Endothelial cell of umbilical vein (primary cell): Measurements from ENCODE around the gene STYX. TPM values are rescaled to one million over a fixed set of nuclear protein-coding genes. Genes with fewer than 3 reads are reported as not detected.

Source experiments
- BruUV-seq: library from RNA; stranded (reverse); fragments of 400-500 nt; replicated peaks from 2 replicates; lab custom pipeline; 2021; lab: Mats Ljungman, UMichigan
- CTCF ChIA-PET: fragments of 300-600, 350-600 bp; sonication (Branson Sonifier 250); formaldehyde crosslinking; loops from one replicate; lab custom pipeline; 2021; ENCODE audit warnings: antibody characterized with exemption, inconsistent platforms; lab: Charles Lee
- POLR2A ChIA-PET: fragments of 300-600, 350-600 bp; sonication (Branson Sonifier 250); formaldehyde crosslinking; loops from one replicate; lab custom pipeline; 2021; ENCODE audit warnings: antibody characterized with exemption, inconsistent platforms; lab: Charles Lee
- DNase-seq: peaks from one replicate; pipeline ENCODE4 v3.0.0-alpha.2; 2011; ENCODE audit warnings: low read depth, low spot score
- FAIRE-seq: peaks from 2 replicates; lab custom pipeline; 2011; peaks lifted over from hg19 to GRCh38; lab: Jason Lieb, UNC
- H2AFZ ChIP-seq: 2 replicates; pipeline ENCODE4 v1.6.0; 2012; ENCODE audit warnings: low read depth, low read length, control low read depth, inconsistent platforms
- H3K27ac ChIP-seq: 2 replicates; pipeline ENCODE4 v1.5.1; 2011; ENCODE audit warnings: low read depth, mild to moderate bottlenecking, control low read depth, low read length, moderate library complexity; ENCODE audit not compliant: insufficient read depth
- H3K27me3 ChIP-seq, 2 experiments: 2 replicates each; pipeline versions ENCODE4 v1.6.0 to v1.6.1; 2011; ENCODE audit warnings: low read length in 2 of 2, mixed read lengths in 1 of 2; ENCODE audit not compliant: control insufficient read depth in 2 of 2, insufficient read depth in 2 of 2
- H3K36me3 ChIP-seq, 2 experiments: 2 replicates in 1 of 2; 3 replicates in 1 of 2; pipeline ENCODE4 v1.5.1; 2011; ENCODE audit warnings: low read length in 2 of 2, mild to moderate bottlenecking in 1 of 2, moderate library complexity in 1 of 2; ENCODE audit not compliant: control insufficient read depth in 2 of 2, insufficient read depth in 2 of 2; ENCODE audit errors: extremely low read depth in 1 of 2
- H3K4me1 ChIP-seq: 3 replicates; pipeline ENCODE4 v1.5.1; 2011; ENCODE audit warnings: mild to moderate bottlenecking, low read length; ENCODE audit not compliant: control insufficient read depth, insufficient read depth; ENCODE audit errors: extremely low read depth
- H3K4me2 ChIP-seq: 2 replicates; pipeline ENCODE4 v1.6.1; 2011; ENCODE audit warnings: low read length, control low read depth, mixed read lengths; ENCODE audit not compliant: insufficient read depth
- H3K4me3 ChIP-seq, 3 experiments: fragments of 200-600 bp in 1 of 3; sonication (generic), shearing (Covaris generic) in 1 of 3; replicated peaks in 1 of 3; 2 replicates each; pipeline ENCODE4 v1.5.1; 2011 to 2016; ENCODE audit warnings: control low read depth in 3 of 3, low read length in 3 of 3, mild to moderate bottlenecking in 2 of 3, inconsistent platforms in 1 of 3, low read depth in 1 of 3, moderate library complexity in 1 of 3; ENCODE audit not compliant: insufficient read depth in 1 of 3
- H3K79me2 ChIP-seq: 2 replicates; pipeline ENCODE4 v1.6.0; 2012; ENCODE audit warnings: low read length, inconsistent platforms; ENCODE audit not compliant: control insufficient read depth, insufficient read depth
- H3K9ac ChIP-seq: replicated peaks from 2 replicates; pipeline ENCODE3; 2011; ENCODE audit warnings: low read length, control low read depth; ENCODE audit not compliant: insufficient read depth; ENCODE audit errors: extremely low read depth
- H3K9me1 ChIP-seq: replicated peaks from 3 replicates; pipeline ENCODE4 v1.6.0; 2011; ENCODE audit warnings: mild to moderate bottlenecking, low read length; ENCODE audit not compliant: control insufficient read depth, insufficient read depth; ENCODE audit errors: extremely low read depth
- H3K9me3 ChIP-seq: replicated peaks from 2 replicates; pipeline ENCODE4 v1.5.1; 2012; ENCODE audit warnings: low read length, inconsistent platforms; ENCODE audit not compliant: control insufficient read depth, insufficient read depth
- H4K20me1 ChIP-seq: replicated peaks from 2 replicates; pipeline ENCODE3; 2011; ENCODE audit warnings: mild to moderate bottlenecking, low read length; ENCODE audit not compliant: control insufficient read depth, insufficient read depth; ENCODE audit errors: extremely low read depth
- CTCF ChIP-seq, 2 donors: IDR thresholded peaks; 1 replicate in 1 of 2; 2 replicates in 1 of 2; pipeline ENCODE4 v1.5.1; 2011; ENCODE audit warnings: low read length in 2 of 2, mild to moderate bottlenecking in 2 of 2, moderate library complexity in 2 of 2, control low read depth in 1 of 2, inconsistent platforms in 1 of 2, low read depth in 1 of 2; ENCODE audit not compliant: insufficient read depth in 1 of 2; ENCODE audit errors: extremely low read depth in 1 of 2
- FOS ChIP-seq: IDR thresholded peaks from 2 replicates; pipeline ENCODE4 v1.6.1; 2011; ENCODE audit warnings: mild to moderate bottlenecking, low read length, moderate library complexity, borderline replicate concordance; ENCODE audit not compliant: insufficient read depth
- GATA2 ChIP-seq: IDR thresholded peaks from 2 replicates; pipeline ENCODE4 v1.7.0; 2011; ENCODE audit warnings: low read depth, mild to moderate bottlenecking, moderate library complexity, mixed read lengths, low read length; ENCODE audit not compliant: insufficient read length, insufficient read depth
- MAX ChIP-seq: IDR thresholded peaks from 2 replicates; pipeline ENCODE4 v1.6.1; 2011; ENCODE audit not compliant: insufficient read depth, insufficient read length
- MYC ChIP-seq: IDR thresholded peaks from one replicate; pipeline ENCODE4 v1.6.1; 2011; ENCODE audit warnings: mild to moderate bottlenecking, low read depth, low read length
- POLR2A ChIP-seq: IDR thresholded peaks from 2 replicates; pipeline ENCODE4 v1.6.1; 2012; ENCODE audit warnings: low read depth, mild to moderate bottlenecking, control low read depth, low read length
- POLR2AphosphoS5 ChIP-seq: IDR thresholded peaks from 2 replicates; pipeline ENCODE4 v1.6.1; 2012; ENCODE audit warnings: low read depth, mild to moderate bottlenecking, control low read depth, low read length, moderate library complexity; ENCODE audit not compliant: insufficient read depth
- dilution Hi-C: fragments of 300-500 bp; cut with MboI; formaldehyde crosslinking; loops from one replicate; pipeline ENCODE4 v1.15.0; 2019; ENCODE audit warnings: low sequenced_read_pairs; ENCODE audit not compliant: extremely low pct_ligation_motif_present
- intact Hi-C: fragments of 100-400 bp; cut with micrococcal nuclease; formaldehyde crosslinking; loops from one replicate; pipeline ENCODE4 v1.10.0; 2022
- polyA plus RNA-seq, 4 experiments: library from polyadenylated mRNA; depleted of rRNA in 3 of 4; stranded (reverse) in 3 of 4; unstranded in 1 of 4; fragments of >200 nt; gene quantifications; 2 replicates each; pipeline versions ENCODE4 v1.2.1 to v1.2.3, GENCODE V29; 2011 to 2012; ENCODE audit warnings: missing spikeins in 1 of 4
- total RNA-seq: library from RNA; stranded (reverse); gene quantifications from 2 replicates; pipeline ENCODE4 v1.2.3, GENCODE V29; 2021

Gene STYX
- total and polyA plus RNA-seq, 2 donors (not counting 3 experiments of a cell fraction or from before 2014, with no cell fraction given): 6.2 to 21.3 TPM

- dilution Hi-C loops: no loop called here
- Histone ChIP-seq H2AFZ (peak overlapping the region; percentile 58), H3K9me3 (no peaks in the 10 kb centered on the region), H4K20me1 (no peaks in the 10 kb centered on the region), H3K9ac (peak overlapping the region; percentile 96), H3K27me3 (no peaks in the 10 kb centered on the region), H3K4me2 (peak overlapping the region; percentile 79), H3K4me1 (peaks cover 21% of the 10 kb centered on the region), H3K27ac (peak overlapping the region; percentile 82), H3K79me2 (peaks cover 36% of the 10 kb centered on the region), H3K4me3 (peak overlapping the region in 1 of 3 experiments; percentile 96), H3K36me3 (peaks cover 0 to 12% of the 10 kb centered on the region in 2 experiments), H3K9me1 (no peaks in the 10 kb centered on the region)
- ChIA-PET CTCF (interaction anchor here (0.9 kb wide), 1 partner anchor 9 kb away, joined by 3 read pairs; no protein-coding TSS in a partner anchor), POLR2A (no interaction called here)
- TF ChIP-seq MAX (no peak), GATA2 (peak; percentile 66), FOS (peak; percentile 32)
- BruUV-seq: no TSS peak
- intact Hi-C loops: loop anchor here (2.0 to 10.0 kb wide), 4 partner anchors 25 to 394 kb away; partner anchors contain the start of genes FERMT2, GNPNAT1, PTGER2 and STYX
- FAIRE-seq (no peak), DNase-seq (peak; percentile 50)
Observed at GRCh38 chr14:52706286-52706685, 23.7 kb upstream of the STYX start.

GRCh38 chr14:52706724-52707706 lies 23.0 kb upstream of the STYX start, which contains the start of gene PSMC6:
Gene PSMC6, plus strand, starts transcription at chr14:52707200. Its CDS starts 20 bp downstream, at chr14:52707220.
- peaks cover 19% of the 10 kb centered on the region for H3K4me1 ChIP-seq
- H3K27ac ChIP-seq: peak within 1 kb of the TSS; percentile 82
- POLR2A ChIA-PET: interaction anchor here (0.9 to 1.6 kb wide), 2 partner anchors 84 to 156 kb away, joined by 3 to 5 read pairs; partner anchors contain the start of gene GNPNAT1
- no peak for TF ChIP-seq FOS
- TF ChIP-seq GATA2: no peak
- peak; percentile 81 for TF ChIP-seq POLR2A
- TF ChIP-seq MAX: peak; percentile 44
- peak; percentile 35 for TF ChIP-seq MYC
- peak; percentile 84 for TF ChIP-seq POLR2AphosphoS5
- no peak for TF ChIP-seq CTCF (IDR thresholded peaks at IDR 0.05; ENCODE audit: extremely low read depth in 1 of 2, insufficient read depth in 1 of 2, low read depth in 1 of 2, low read length in 2 of 2)
- CTCF ChIA-PET: interaction anchor here (0.7 to 0.9 kb wide), 3 partner anchors 9 to 26 kb away, joined by 3 read pairs; partner anchors contain the start of gene STYX
- H3K4me3 ChIP-seq: peak within 1 kb of the TSS; percentile 40 to 96 (median 47)
- H3K9me3 ChIP-seq: no peaks in the 10 kb centered on the region
- peak; percentile 89 for FAIRE-seq
- dilution Hi-C loops: no loop called here
- H4K20me1 ChIP-seq: no peaks in the 10 kb centered on the region
- no peaks in the 10 kb centered on the region for H3K27me3 ChIP-seq
- peaks cover 36% of the 10 kb centered on the region for H3K79me2 ChIP-seq
- peak within 1 kb of the TSS; percentile 75 for H2AFZ ChIP-seq
- peak within 1 kb of the TSS; percentile 96 for H3K9ac ChIP-seq
- intact Hi-C loops: loop anchor here (1.0 to 10.0 kb wide), 6 partner anchors 24 to 395 kb away; partner anchors contain the start of genes FERMT2, GNPNAT1, GPR137C and PTGER2
- peak within 1 kb of the TSS; percentile 94 for H3K4me2 ChIP-seq
- DNase-seq: peak; percentile 94
- peaks cover 0 to 17% of the 10 kb centered on the region in 2 experiments for H3K36me3 ChIP-seq
- TSS peak; percentile 95 for BruUV-seq
- H3K9me1 ChIP-seq: no peaks in the 10 kb centered on the region
